ENCODE results near the gene ZNF107.
"Not testable (repeated sequence)": the region's sequence is repeated elsewhere in the genome, so short reads cannot be mapped to it uniquely, and the experiment has no call there.

ZNF107 gene

GRCh38 chr7:64738403-64738802 lies 72.5 kb downstream of the ZNF107 start:
- not testable (repeated sequence) for DNase-seq

- DNase-seq, result not testable (repeated sequence)
Measured at GRCh38 chr7:64738953-64739352, 73.0 kb downstream of the ZNF107 start.

GRCh38 chr7:64744680-64745079 lies 78.7 kb downstream of the ZNF107 start:
- no peak for DNase-seq

- no peak for DNase-seq
Measured at GRCh38 chr7:64747802-64748201, 81.9 kb downstream of the ZNF107 start.

- DNase-seq, result no peak
Measured at GRCh38 chr7:64753032-64753431, 87.1 kb downstream of the ZNF107 start.

GRCh38 chr7:64755865-64756264 lies 89.9 kb downstream of the ZNF107 start:
- DNase-seq, result no peak

- DNase-seq, result no peak
Measured at GRCh38 chr7:64758151-64758550, 92.2 kb downstream of the ZNF107 start.
